ENCODE data around the gene PRKCA. TPM values are rescaled to one million over a fixed set of nuclear protein-coding genes. Genes with fewer than 3 reads are reported as not detected.

PRKCA gene
- total RNA-seq, 1 experiment from 2014 or later: 22.6 TPM

DNA sequence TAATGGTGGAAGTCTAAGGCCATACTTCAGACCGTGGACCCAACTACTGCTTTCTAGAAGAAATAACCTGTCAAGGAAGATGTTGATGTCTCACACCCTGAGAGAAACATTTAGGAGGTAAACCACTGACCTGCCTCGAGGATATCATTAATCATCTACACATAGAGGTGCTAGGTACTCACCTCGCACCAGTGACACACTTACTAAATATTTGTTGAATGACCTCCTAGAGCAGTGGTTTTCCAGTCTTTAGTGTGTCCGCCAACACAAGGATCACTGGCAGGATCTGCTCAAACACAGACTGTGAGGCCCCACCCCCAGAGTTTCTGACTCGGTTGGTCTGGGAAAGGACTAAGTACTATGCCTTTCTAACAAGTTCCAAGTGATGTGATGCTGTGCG is 335.1 kb downstream of the PRKCA start:
- Histone ChIP-seq H3K4me1 (ENCODE audit: insufficient read depth, low read length) (peaks cover 3% of the 10 kb centered on the region; the same call in 1 of the 2 replicates), H3K4me2 (ENCODE audit: low read length) (no peak overlapping the region), H3K9me3 (ENCODE audit: low read length) (no peaks in the 10 kb centered on the region), H3K9me2 (replicated peaks; ENCODE audit: low read length) (no peaks in the 10 kb centered on the region), H2AFZ (ENCODE audit: low read length) (no peak overlapping the region), H3F3A (ENCODE audit: low read length, unreplicated experiment) (no peaks in the 10 kb centered on the region), H3K9ac (ENCODE audit: low read length) (no peak overlapping the region), H4K20me1 (ENCODE audit: low read length) (no peaks in the 10 kb centered on the region), H3K4me3 (ENCODE audit: low read length) (no peak overlapping the region), H3K27me3 (ENCODE audit: low read length) (no peaks in the 10 kb centered on the region), H3K79me2 (ENCODE audit: low read length) (no peaks in the 10 kb centered on the region), H3K27ac (ENCODE audit: low read length) (no peak overlapping the region), H3K36me3 (ENCODE audit: low read depth, low read length) (peaks cover 9% of the 10 kb centered on the region)
- ChIA-PET POLR2A (ENCODE audit: unreplicated experiment) (no interaction called here), CTCF (no interaction called here)
- ATAC-seq (no peak), DNase-seq (no peak)
- no TSS peak for BruUV-seq (replicated peaks)
- TF ChIP-seq EZH2 (IDR thresholded peaks at IDR 0.05; ENCODE audit: low read length, unreplicated experiment) (no peak), EZH2phosphoT487 (IDR thresholded peaks at IDR 0.05; ENCODE audit: borderline replicate concordance, low read length) (no peak)
- TF ChIP-seq, protein P1, sequence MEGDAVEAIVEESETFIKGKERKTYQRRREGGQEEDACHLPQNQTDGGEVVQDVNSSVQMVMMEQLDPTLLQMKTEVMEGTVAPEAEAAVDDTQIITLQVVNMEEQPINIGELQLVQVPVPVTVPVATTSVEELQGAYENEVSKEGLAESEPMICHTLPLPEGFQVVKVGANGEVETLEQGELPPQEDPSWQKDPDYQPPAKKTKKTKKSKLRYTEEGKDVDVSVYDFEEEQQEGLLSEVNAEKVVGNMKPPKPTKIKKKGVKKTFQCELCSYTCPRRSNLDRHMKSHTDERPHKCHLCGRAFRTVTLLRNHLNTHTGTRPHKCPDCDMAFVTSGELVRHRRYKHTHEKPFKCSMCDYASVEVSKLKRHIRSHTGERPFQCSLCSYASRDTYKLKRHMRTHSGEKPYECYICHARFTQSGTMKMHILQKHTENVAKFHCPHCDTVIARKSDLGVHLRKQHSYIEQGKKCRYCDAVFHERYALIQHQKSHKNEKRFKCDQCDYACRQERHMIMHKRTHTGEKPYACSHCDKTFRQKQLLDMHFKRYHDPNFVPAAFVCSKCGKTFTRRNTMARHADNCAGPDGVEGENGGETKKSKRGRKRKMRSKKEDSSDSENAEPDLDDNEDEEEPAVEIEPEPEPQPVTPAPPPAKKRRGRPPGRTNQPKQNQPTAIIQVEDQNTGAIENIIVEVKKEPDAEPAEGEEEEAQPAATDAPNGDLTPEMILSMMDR (conservative IDR thresholded peaks at IDR 0.05; ENCODE audit: low read depth, low read length): no peak
- intact Hi-C loops (cut with micrococcal nuclease): no loop called here

DNA sequence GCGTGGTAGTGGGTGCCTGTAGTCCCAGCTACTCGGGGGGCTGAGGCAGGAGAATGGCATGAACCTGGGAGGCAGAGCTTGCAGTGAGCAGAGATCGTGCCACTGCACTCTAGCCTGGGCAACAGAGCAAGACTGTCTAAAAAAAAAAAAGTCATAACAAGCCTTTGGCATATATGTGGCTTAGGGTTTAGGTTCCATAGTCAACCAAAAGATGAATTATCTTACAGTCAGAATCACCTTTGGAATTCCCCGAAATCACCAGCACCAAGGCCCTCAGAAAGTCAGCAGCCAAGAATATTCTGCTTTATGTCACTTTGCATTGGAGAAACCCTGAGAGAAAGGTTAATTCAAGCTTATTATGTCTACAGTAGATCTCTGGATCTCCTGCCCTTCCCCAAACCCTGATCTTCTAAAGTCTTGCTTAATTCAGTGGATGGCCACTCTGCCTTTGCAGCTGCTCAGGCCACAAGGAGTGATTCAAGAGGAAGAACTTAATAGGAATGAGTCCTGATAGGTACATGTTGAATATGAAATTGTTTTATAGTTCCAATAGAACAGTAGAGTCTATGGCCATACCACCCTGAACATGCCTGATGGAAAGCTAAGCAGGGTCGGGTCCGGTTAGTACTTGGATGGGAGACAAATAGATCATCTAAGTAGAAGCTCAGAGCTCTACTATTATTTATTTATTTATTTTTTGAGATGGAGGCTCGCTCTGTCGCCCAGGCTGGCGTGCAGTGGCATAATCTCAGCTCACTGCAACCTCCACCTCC is 336.5 kb downstream of the PRKCA start:
- ChIA-PET CTCF (no interaction called here), POLR2A (ENCODE audit: unreplicated experiment) (no interaction called here)
- no peaks in the 10 kb centered on the region for H3K4me1 ChIP-seq (ENCODE audit: insufficient read depth, low read length)
- no peaks in the 10 kb centered on the region for H3K27me3 ChIP-seq (ENCODE audit: low read length)
- DNase-seq (no peak), ATAC-seq (no peak)
- H3K4me2 ChIP-seq (ENCODE audit: low read length): no peak overlapping the region
- no peaks in the 10 kb centered on the region for H3K9me3 ChIP-seq (ENCODE audit: low read length)
- no peaks in the 10 kb centered on the region for H3K79me2 ChIP-seq (ENCODE audit: low read length)
- no peaks in the 10 kb centered on the region for H4K20me1 ChIP-seq (ENCODE audit: low read length)
- no TSS peak for BruUV-seq (replicated peaks)
- intact Hi-C loops (cut with micrococcal nuclease): no loop called here
- H3K9ac ChIP-seq (ENCODE audit: low read length): no peak overlapping the region
- H3K9me2 ChIP-seq (replicated peaks; ENCODE audit: low read length): no peaks in the 10 kb centered on the region
- peaks cover 9% of the 10 kb centered on the region for H3K36me3 ChIP-seq (ENCODE audit: low read depth, low read length)
- H3K27ac ChIP-seq (ENCODE audit: low read length): no peak overlapping the region
- TF ChIP-seq, protein P1 (conservative IDR thresholded peaks at IDR 0.05; ENCODE audit: low read depth, low read length): no peak
- TF ChIP-seq EZH2 (IDR thresholded peaks at IDR 0.05; ENCODE audit: low read length, unreplicated experiment) (no peak), EZH2phosphoT487 (IDR thresholded peaks at IDR 0.05; ENCODE audit: borderline replicate concordance, low read length) (no peak)
- H2AFZ ChIP-seq (ENCODE audit: low read length): no peak overlapping the region
- H3F3A ChIP-seq (ENCODE audit: low read length, unreplicated experiment): no peaks in the 10 kb centered on the region
- no peak overlapping the region for H3K4me3 ChIP-seq (ENCODE audit: low read length)
